ENCODE data around the gene ARMH4.

The ARMH4 gene

GRCh38 chr14:58059126-58059525 lies 92.9 kb downstream of the ARMH4 start:
- no peak for TF ChIP-seq CTCF (IDR thresholded peaks at IDR 0.05; ENCODE audit: extremely low read depth, missing control alignments)
- no peak for DNase-seq (ENCODE audit: low spot score)

DNA sequence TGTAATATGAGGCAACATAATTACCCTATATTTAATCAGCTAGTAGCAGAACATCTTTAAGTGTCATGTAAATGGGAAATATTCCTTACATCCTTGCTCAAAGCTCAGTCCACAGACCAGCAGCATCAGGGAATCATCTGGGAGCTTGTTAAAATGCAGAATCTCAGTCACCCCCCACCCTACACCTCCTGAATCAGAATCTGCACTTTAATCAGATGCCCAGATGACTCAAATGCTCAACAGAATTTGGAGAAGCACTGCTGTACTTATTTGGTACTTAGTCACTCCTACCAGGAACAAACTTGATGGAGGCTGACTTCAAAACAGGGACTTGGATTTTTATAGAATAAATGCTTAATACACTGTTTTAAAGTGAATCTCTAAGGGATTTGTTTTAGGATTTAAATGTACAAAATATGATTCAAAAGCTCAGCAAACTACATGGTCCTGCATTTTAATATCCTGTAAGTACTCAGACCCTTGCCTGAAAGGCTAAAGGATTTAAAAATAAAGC lies 96.5 kb downstream of the ARMH4 start:
- TF ChIP-seq CTCF (IDR thresholded peaks at IDR 0.05; ENCODE audit: extremely low read depth, missing control alignments), result no peak
- DNase-seq (ENCODE audit: low spot score), result no peak

- no peak for DNase-seq (ENCODE audit: low spot score)
- TF ChIP-seq CTCF (IDR thresholded peaks at IDR 0.05; ENCODE audit: extremely low read depth, missing control alignments), result no peak
These were observed 97.9 kb downstream of the ARMH4 start for GRCh38 chr14:58054100-58054499.

GRCh38 chr14:58048219-58048618 lies 103.8 kb downstream of the ARMH4 start:
- DNase-seq (ENCODE audit: low spot score), result no peak
- no peak for TF ChIP-seq CTCF (IDR thresholded peaks at IDR 0.05; ENCODE audit: extremely low read depth, missing control alignments)

- no peak for DNase-seq (ENCODE audit: low spot score)
- no peak for TF ChIP-seq CTCF (IDR thresholded peaks at IDR 0.05; ENCODE audit: extremely low read depth, missing control alignments)
These were observed 124.1 kb downstream of the ARMH4 start for GRCh38 chr14:58027904-58028303.

- no peak for DNase-seq (ENCODE audit: low spot score)
- TF ChIP-seq CTCF (IDR thresholded peaks at IDR 0.05; ENCODE audit: extremely low read depth, missing control alignments), result no peak
These were observed 125.0 kb downstream of the ARMH4 start for GRCh38 chr14:58026967-58027366.

DNA sequence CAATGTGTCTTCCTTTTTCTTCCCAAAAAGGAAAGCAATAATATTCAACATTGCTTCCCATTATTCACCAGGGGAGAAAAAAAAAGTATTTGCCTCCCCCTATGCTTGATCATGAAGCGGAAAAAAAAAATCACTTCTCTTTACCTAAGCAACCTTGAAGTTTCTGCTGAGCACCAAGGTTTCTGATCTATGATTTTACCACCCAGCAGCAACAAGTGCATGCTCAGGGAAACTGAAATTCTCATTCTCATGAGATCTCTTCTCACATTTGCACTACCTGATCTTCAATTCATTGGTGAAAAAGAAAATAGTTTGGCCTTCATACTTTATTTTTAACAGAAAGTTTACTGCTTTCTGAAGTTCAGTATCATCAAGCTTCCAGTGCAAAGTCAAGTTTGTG lies 125.8 kb downstream of the ARMH4 start:
- TF ChIP-seq CTCF (IDR thresholded peaks at IDR 0.05; ENCODE audit: extremely low read depth, missing control alignments), result no peak
- DNase-seq (ENCODE audit: low spot score), result no peak
